ENCODE measurements around the gene EPHA6.

DNA sequence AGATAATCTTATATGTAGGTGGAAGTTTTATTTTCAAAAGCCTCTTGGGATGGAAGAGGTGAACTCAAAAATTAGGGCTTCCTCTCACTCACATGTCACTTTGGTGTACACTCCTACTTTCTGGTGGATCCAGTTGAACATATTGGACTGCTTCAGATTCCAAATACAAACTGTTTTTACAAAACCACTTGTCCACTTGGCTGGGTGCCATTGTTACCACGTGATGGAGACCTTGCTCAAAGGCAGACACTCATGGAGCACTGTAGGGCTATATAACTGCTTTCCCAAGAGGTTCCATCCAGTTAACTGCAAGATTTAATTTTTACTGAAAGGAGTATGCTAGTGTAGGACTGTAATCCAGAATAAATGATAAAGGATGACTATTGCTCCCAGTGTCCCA, 307.0 kb downstream of the EPHA6 start:
- TF ChIP-seq POLR2AphosphoS5 (IDR thresholded peaks at IDR 0.05; ENCODE audit: low read depth, low read length) (no peak), TAF1 (IDR thresholded peaks at IDR 0.05; ENCODE audit: low read depth, low read length) (no peak), POLR2A (IDR thresholded peaks at IDR 0.05; ENCODE audit: low read depth, low read length) (no peak)
